ENCODE data around the gene SLC9A9. TPM values are rescaled to one million over a fixed set of nuclear protein-coding genes. Genes with fewer than 3 reads are reported as not detected.

Gene SLC9A9
- total RNA-seq, 1 experiment from 2014 or later, result 1.5 TPM

DNA sequence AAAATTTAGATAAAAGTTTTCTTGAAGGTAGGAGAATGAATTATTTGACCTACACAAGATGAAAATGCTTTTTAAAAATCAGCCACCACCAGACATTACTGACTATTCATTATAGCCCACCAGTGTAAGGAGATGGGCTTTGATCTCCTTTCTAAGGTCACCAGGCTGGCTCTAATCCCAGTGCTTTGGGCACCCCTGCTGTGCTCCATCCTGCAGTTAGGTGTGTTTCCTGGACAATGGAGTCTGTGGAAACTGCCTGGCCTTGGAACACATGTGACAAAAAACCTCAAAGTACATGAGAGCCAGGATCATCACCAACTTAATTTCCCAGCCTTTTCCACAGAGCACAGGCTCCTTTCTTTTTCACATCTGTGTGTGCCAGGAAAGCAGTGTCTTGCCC lies 467.8 kb downstream of the SLC9A9 start:
- CTCF ChIA-PET, result no interaction called here
- Mint-ChIP-seq H3K4me3 (ENCODE audit: low read depth, unreplicated experiment) (no peak overlapping the region), H3K27me3 (ENCODE audit: unreplicated experiment) (no peaks in the 10 kb centered on the region), H3K4me1 (ENCODE audit: low read depth, unreplicated experiment) (no peaks in the 10 kb centered on the region), H3K27ac (ENCODE audit: unreplicated experiment) (no peak overlapping the region), H3K36me3 (ENCODE audit: insufficient read depth, unreplicated experiment) (no peaks in the 10 kb centered on the region), H3K9me3 (ENCODE audit: low read depth, unreplicated experiment) (peaks cover 2% of the 10 kb centered on the region)
- no TSS peak for BruUV-seq (replicated peaks)
- TF ChIP-seq, protein P1, sequence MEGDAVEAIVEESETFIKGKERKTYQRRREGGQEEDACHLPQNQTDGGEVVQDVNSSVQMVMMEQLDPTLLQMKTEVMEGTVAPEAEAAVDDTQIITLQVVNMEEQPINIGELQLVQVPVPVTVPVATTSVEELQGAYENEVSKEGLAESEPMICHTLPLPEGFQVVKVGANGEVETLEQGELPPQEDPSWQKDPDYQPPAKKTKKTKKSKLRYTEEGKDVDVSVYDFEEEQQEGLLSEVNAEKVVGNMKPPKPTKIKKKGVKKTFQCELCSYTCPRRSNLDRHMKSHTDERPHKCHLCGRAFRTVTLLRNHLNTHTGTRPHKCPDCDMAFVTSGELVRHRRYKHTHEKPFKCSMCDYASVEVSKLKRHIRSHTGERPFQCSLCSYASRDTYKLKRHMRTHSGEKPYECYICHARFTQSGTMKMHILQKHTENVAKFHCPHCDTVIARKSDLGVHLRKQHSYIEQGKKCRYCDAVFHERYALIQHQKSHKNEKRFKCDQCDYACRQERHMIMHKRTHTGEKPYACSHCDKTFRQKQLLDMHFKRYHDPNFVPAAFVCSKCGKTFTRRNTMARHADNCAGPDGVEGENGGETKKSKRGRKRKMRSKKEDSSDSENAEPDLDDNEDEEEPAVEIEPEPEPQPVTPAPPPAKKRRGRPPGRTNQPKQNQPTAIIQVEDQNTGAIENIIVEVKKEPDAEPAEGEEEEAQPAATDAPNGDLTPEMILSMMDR (IDR thresholded peaks at IDR 0.05; ENCODE audit: unreplicated experiment), result no peak
- DNase-seq, result no peak
- intact Hi-C loops (cut with micrococcal nuclease; ENCODE audit: unreplicated experiment), result no loop called here

DNA sequence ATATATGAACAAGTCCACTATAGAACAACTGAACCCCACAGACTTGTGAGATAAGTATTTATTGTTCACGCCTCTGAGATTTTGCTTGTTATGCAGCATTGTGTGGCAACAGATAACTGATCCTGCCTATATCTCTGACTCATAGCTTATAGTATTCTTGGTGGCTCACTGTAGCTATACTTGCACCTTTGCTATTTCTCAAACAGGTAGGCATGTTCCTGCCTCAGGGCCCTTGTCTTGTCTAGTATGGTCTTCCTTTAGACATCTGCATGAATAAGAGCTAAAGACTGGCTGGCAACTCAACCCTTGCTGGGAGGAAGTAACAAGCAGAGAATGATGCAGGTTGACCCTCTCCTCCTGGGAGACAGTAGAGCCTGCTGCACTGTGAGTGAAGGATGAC lies 472.6 kb downstream of the SLC9A9 start:
- no peak overlapping the region for H3K27ac Mint-ChIP-seq (ENCODE audit: unreplicated experiment)
- BruUV-seq (replicated peaks), result no TSS peak
- CTCF ChIA-PET, result no interaction called here

DNA sequence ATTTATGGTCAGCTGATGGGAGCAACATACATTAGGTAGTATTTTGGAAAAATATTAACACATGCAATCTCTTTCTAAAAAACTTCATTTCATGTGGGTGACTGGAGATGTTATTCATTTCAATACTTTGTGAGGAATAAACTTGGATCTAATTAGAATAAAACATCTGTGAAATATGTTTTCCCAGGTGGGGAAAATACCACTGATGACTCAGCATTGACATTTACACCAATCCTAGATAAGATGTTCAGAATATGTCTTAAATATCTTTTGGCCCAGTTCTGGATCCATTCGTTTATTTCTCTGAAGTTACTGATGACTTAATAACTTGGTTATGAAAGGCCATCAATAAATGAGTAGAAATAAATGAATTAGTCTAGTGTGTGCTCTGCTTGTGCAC lies 481.1 kb downstream of the SLC9A9 start:
- intact Hi-C loops (cut with micrococcal nuclease; ENCODE audit: unreplicated experiment), result no loop called here
- Mint-ChIP-seq H3K27ac (ENCODE audit: unreplicated experiment) (no peak overlapping the region), H3K36me3 (ENCODE audit: insufficient read depth, unreplicated experiment) (no peaks in the 10 kb centered on the region), H3K4me1 (ENCODE audit: low read depth, unreplicated experiment) (no peaks in the 10 kb centered on the region), H3K9me3 (ENCODE audit: low read depth, unreplicated experiment) (peaks cover 2% of the 10 kb centered on the region), H3K27me3 (ENCODE audit: unreplicated experiment) (no peaks in the 10 kb centered on the region), H3K4me3 (ENCODE audit: low read depth, unreplicated experiment) (no peak overlapping the region)
- CTCF ChIA-PET, result interaction anchor here (1.3 kb wide), 1 partner anchor 30 kb away, joined by 3 read pairs; no protein-coding TSS in a partner anchor
- no TSS peak for BruUV-seq (replicated peaks)
- no peak for DNase-seq
- TF ChIP-seq, protein P1 (IDR thresholded peaks at IDR 0.05; ENCODE audit: unreplicated experiment), result no peak

More for the DNA sequence above, 472.6 kb downstream of the SLC9A9 start:
- intact Hi-C loops (cut with micrococcal nuclease; ENCODE audit: unreplicated experiment), result no loop called here
- H3K4me1 Mint-ChIP-seq (ENCODE audit: low read depth, unreplicated experiment), result no peaks in the 10 kb centered on the region
- no peaks in the 10 kb centered on the region for H3K9me3 Mint-ChIP-seq (ENCODE audit: low read depth, unreplicated experiment)
- TF ChIP-seq, protein P1 (IDR thresholded peaks at IDR 0.05; ENCODE audit: unreplicated experiment), result no peak
- DNase-seq, result no peak
- no peak overlapping the region for H3K4me3 Mint-ChIP-seq (ENCODE audit: low read depth, unreplicated experiment)
- H3K27me3 Mint-ChIP-seq (ENCODE audit: unreplicated experiment), result no peaks in the 10 kb centered on the region
- H3K36me3 Mint-ChIP-seq (ENCODE audit: insufficient read depth, unreplicated experiment), result no peaks in the 10 kb centered on the region

DNA sequence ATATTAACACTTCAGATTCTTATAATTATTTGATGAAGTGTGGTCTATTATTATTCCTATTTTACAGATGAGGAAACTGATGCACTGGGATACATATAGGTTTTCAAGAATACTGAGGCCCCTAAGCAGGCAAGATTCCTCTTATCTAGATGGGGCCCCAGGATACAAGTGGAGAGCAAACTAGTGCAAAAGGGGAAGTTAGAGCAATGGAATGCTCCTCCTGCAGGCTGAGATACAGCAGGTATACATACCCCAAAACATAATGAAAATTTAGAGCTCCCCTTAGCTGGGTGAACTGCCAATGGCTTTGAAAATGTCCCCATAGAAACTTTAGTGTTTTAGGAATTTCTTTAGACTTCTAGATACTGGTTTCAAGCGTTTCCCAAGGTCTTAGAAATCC lies 481.6 kb downstream of the SLC9A9 start:
- Mint-ChIP-seq H3K27me3 (ENCODE audit: unreplicated experiment) (no peaks in the 10 kb centered on the region), H3K36me3 (ENCODE audit: insufficient read depth, unreplicated experiment) (no peaks in the 10 kb centered on the region), H3K9me3 (ENCODE audit: low read depth, unreplicated experiment) (peaks cover 2% of the 10 kb centered on the region), H3K4me1 (ENCODE audit: low read depth, unreplicated experiment) (no peaks in the 10 kb centered on the region), H3K4me3 (ENCODE audit: low read depth, unreplicated experiment) (no peak overlapping the region), H3K27ac (ENCODE audit: unreplicated experiment) (no peak overlapping the region)
- DNase-seq, result no peak
- TF ChIP-seq, protein P1 (IDR thresholded peaks at IDR 0.05; ENCODE audit: unreplicated experiment), result no peak
- intact Hi-C loops (cut with micrococcal nuclease; ENCODE audit: unreplicated experiment), result no loop called here
- CTCF ChIA-PET, result interaction anchor here (1.3 kb wide), 1 partner anchor 30 kb away, joined by 3 read pairs; no protein-coding TSS in a partner anchor
- no TSS peak for BruUV-seq (replicated peaks)

Data from Calu3 (cell line).